H1 (cell line): ENCODE data around the gene ZNF469. TPM values are rescaled to one million over a fixed set of nuclear protein-coding genes. Genes with fewer than 3 reads are reported as not detected.

Experiments used
- CTCF ChIA-PET: fragments of 300-600 bp; sonication (Branson Sonifier 250); formaldehyde crosslinking; loops from one replicate; lab custom pipeline; 2021; ENCODE audit not compliant: partially characterized antibody; lab: Charles Lee
- POLR2A ChIA-PET: fragments of 300-600 bp; sonication (Branson Sonifier 250); formaldehyde crosslinking; loops from one replicate; lab custom pipeline; 2021; ENCODE audit warnings: inconsistent platforms; ENCODE audit not compliant: partially characterized antibody; lab: Charles Lee
- DNase-seq, 2 experiments: peaks; one replicate each; pipeline versions ENCODE4 v3.0.0 to v3.0.0-alpha.2; 2010 to 2022; ENCODE audit warnings: low spot score in 2 of 2, low read depth in 1 of 2, mixed read lengths in 1 of 2
- FAIRE-seq: peaks from 2 replicates; lab custom pipeline; 2011; peaks lifted over from hg19 to GRCh38; lab: Jason Lieb, UNC
- H2AFZ ChIP-seq: 2 replicates; pipeline ENCODE4 v1.8.1; 2012; ENCODE audit warnings: low read length, inconsistent platforms
- H2AK5ac ChIP-seq: 2 replicates; pipeline ENCODE4 v1.6.1; 2013; ENCODE audit warnings: low read depth, low read length
- H2BK120ac ChIP-seq: replicated peaks from 2 replicates; pipeline ENCODE3; 2013; ENCODE audit warnings: low read depth, low read length, inconsistent platforms
- H2BK12ac ChIP-seq: 2 replicates; pipeline ENCODE4 v1.6.1; 2013; ENCODE audit warnings: low read depth, low read length
- H2BK15ac ChIP-seq: 2 replicates; pipeline ENCODE4 v1.6.1; 2013; ENCODE audit warnings: low read length
- H2BK20ac ChIP-seq: 2 replicates; pipeline ENCODE4 v1.6.1; 2013; ENCODE audit warnings: low read length
- H2BK5ac ChIP-seq: 2 replicates; pipeline ENCODE4 v1.6.1; 2013; ENCODE audit warnings: low read depth, low read length
- H3K14ac ChIP-seq: 2 replicates; pipeline ENCODE4 v1.6.1; 2013; ENCODE audit warnings: inconsistent platforms; ENCODE audit not compliant: insufficient read length
- H3K18ac ChIP-seq: 2 replicates; pipeline ENCODE4 v1.6.1; 2013; ENCODE audit warnings: low read length; ENCODE audit errors: extremely low read depth
- H3K23ac ChIP-seq: 2 replicates; pipeline ENCODE4 v1.6.1; 2013; ENCODE audit warnings: inconsistent platforms; ENCODE audit not compliant: insufficient read length
- H3K23me2 ChIP-seq: 2 replicates; pipeline ENCODE4 v1.6.1; 2013; ENCODE audit warnings: low read depth, low read length
- H3K27ac ChIP-seq: 2 replicates; pipeline ENCODE4 v1.6.1; 2011; ENCODE audit warnings: low read depth, low read length, inconsistent platforms
- H3K27me3 ChIP-seq, 4 experiments: replicated peaks in 1 of 4; 1 replicate in 1 of 4; 2 replicates in 3 of 4; pipeline versions ENCODE4 v1.6.1 to v1.8.1; 2011 to 2013; ENCODE audit warnings: low read length in 3 of 4, mild to moderate bottlenecking in 3 of 4, inconsistent platforms in 2 of 4, mixed read lengths in 2 of 4, moderate library complexity in 1 of 4; ENCODE audit not compliant: control insufficient read depth in 3 of 4, insufficient read depth in 3 of 4; ENCODE audit errors: extremely low read depth in 1 of 4
- H3K36me3 ChIP-seq, 4 experiments: 2 replicates each; pipeline versions ENCODE4 v1.6.1 to v1.8.1; 2011 to 2013; ENCODE audit warnings: mild to moderate bottlenecking in 4 of 4, low read length in 3 of 4, moderate library complexity in 2 of 4, control low read depth in 1 of 4, inconsistent platforms in 1 of 4; ENCODE audit not compliant: insufficient read depth in 4 of 4, control insufficient read depth in 2 of 4
- H3K4ac ChIP-seq: replicated peaks from 2 replicates; pipeline ENCODE3; 2013; ENCODE audit warnings: low read length, low read depth, mixed read lengths, inconsistent platforms; ENCODE audit not compliant: insufficient read length
- H3K4me1 ChIP-seq, 4 experiments: replicated peaks in 1 of 4; 1 replicate in 1 of 4; 2 replicates in 3 of 4; pipeline versions ENCODE4 v1.6.1 to v1.8.1; 2011 to 2013; ENCODE audit warnings: low read length in 3 of 4, inconsistent platforms in 2 of 4, mixed read lengths in 1 of 4; ENCODE audit not compliant: insufficient read depth in 4 of 4, control insufficient read depth in 3 of 4
- H3K4me2 ChIP-seq, 2 experiments: 2 replicates each; pipeline versions ENCODE4 v1.6.1 to v1.8.1; 2011 to 2013; ENCODE audit warnings: low read depth in 2 of 2, low read length in 2 of 2, control low read depth in 1 of 2, inconsistent platforms in 1 of 2, mild to moderate bottlenecking in 1 of 2; ENCODE audit not compliant: insufficient read depth in 1 of 2
- H3K4me3 ChIP-seq, 4 experiments: fragments of 200-600, 300-600 bp in 1 of 4; sonication (generic), shearing (Covaris generic), sonication (Bioruptor Twin) in 1 of 4; 2 replicates each; pipeline versions ENCODE4 v1.5.1 to v1.8.1; 2011 to 2016; ENCODE audit warnings: low read length in 4 of 4, low read depth in 3 of 4, control low read depth in 2 of 4, inconsistent platforms in 2 of 4, mild to moderate bottlenecking in 2 of 4, mixed read lengths in 1 of 4, moderate library complexity in 1 of 4; ENCODE audit not compliant: insufficient read depth in 2 of 4; ENCODE audit errors: extremely low read depth in 1 of 4
- H3K56ac ChIP-seq: replicated peaks from 2 replicates; pipeline ENCODE3; 2013; ENCODE audit warnings: low read depth, mild to moderate bottlenecking, mixed read lengths, low read length, inconsistent platforms; ENCODE audit not compliant: insufficient read length
- H3K79me1 ChIP-seq: 2 replicates; pipeline ENCODE4 v1.6.1; 2013; ENCODE audit warnings: low read depth, low read length, control low read depth
- H3K79me2 ChIP-seq, 2 experiments: 2 replicates each; pipeline versions ENCODE4 v1.6.1 to v1.8.1; 2012 to 2013; ENCODE audit warnings: low read length in 2 of 2, mild to moderate bottlenecking in 2 of 2, inconsistent platforms in 1 of 2; ENCODE audit not compliant: insufficient read depth in 2 of 2, control insufficient read depth in 1 of 2
- H3K9ac ChIP-seq, 4 experiments: replicated peaks in 1 of 4; 1 replicate in 1 of 4; 2 replicates in 3 of 4; pipeline versions ENCODE4 v1.6.1 to v1.8.1; 2011 to 2013; ENCODE audit warnings: low read depth in 3 of 4, low read length in 3 of 4, control low read depth in 2 of 4, mild to moderate bottlenecking in 2 of 4, moderate library complexity in 2 of 4, inconsistent platforms in 1 of 4; ENCODE audit errors: extremely low read depth in 1 of 4
- H3K9me3 ChIP-seq, 2 experiments: 2 replicates each; pipeline versions ENCODE4 v1.6.1 to v1.8.1; 2012 to 2013; ENCODE audit warnings: mild to moderate bottlenecking in 2 of 2, moderate library complexity in 2 of 2, control low read depth in 1 of 2, inconsistent platforms in 1 of 2, low read depth in 1 of 2, low read length in 1 of 2, mixed read lengths in 1 of 2; ENCODE audit not compliant: insufficient read depth in 2 of 2
- H4K20me1 ChIP-seq, 2 experiments: replicated peaks in 1 of 2; 2 replicates each; pipeline versions ENCODE3 to v1.8.1; 2011 to 2013; ENCODE audit warnings: inconsistent platforms in 2 of 2, low read length in 2 of 2, mild to moderate bottlenecking in 1 of 2; ENCODE audit not compliant: insufficient read depth in 2 of 2, control insufficient read depth in 1 of 2
- H4K5ac ChIP-seq: 2 replicates; pipeline ENCODE4 v1.6.1; 2013; ENCODE audit warnings: low read length, low read depth, mixed read lengths, inconsistent platforms; ENCODE audit not compliant: insufficient read length
- H4K8ac ChIP-seq: 2 replicates; pipeline ENCODE4 v1.8.0; 2013; ENCODE audit warnings: mild to moderate bottlenecking, moderate library complexity, low read length, inconsistent platforms; ENCODE audit not compliant: insufficient read depth; ENCODE audit errors: extremely low read depth
- H4K91ac ChIP-seq: replicated peaks from 2 replicates; pipeline ENCODE3; 2013; ENCODE audit warnings: low read length, mixed read lengths, inconsistent platforms; ENCODE audit not compliant: insufficient read length
- ATF2 ChIP-seq: IDR thresholded peaks from 2 replicates; pipeline ENCODE4 v1.6.1; 2012; ENCODE audit warnings: low read length, inconsistent platforms
- ATF3 ChIP-seq: IDR thresholded peaks from 2 replicates; pipeline ENCODE4 v1.6.1; 2011; ENCODE audit warnings: low read depth, mild to moderate bottlenecking, low read length; ENCODE audit not compliant: insufficient read depth
- HDAC6 ChIP-seq: IDR thresholded peaks from one replicate; pipeline ENCODE4 v1.7.1; 2012; ENCODE audit warnings: low read depth, mild to moderate bottlenecking, inconsistent platforms, low read length, moderate library complexity
- JUN ChIP-seq: IDR thresholded peaks from 2 replicates; pipeline ENCODE4 v1.6.1; 2011; ENCODE audit warnings: low read depth, mild to moderate bottlenecking, improper control_type of control experiment, low read length
- KDM1A ChIP-seq: fragments of 200-600, 300-600 bp; sonication (generic); IDR thresholded peaks from 2 replicates; pipeline ENCODE4 v1.7.1; 2016; ENCODE audit warnings: mild to moderate bottlenecking, low read length, borderline replicate concordance
- POU5F1 ChIP-seq: IDR thresholded peaks from 2 replicates; pipeline ENCODE4 v1.6.1; 2011; ENCODE audit warnings: low read depth, mild to moderate bottlenecking, low read length, moderate library complexity
- SIX5 ChIP-seq: IDR thresholded peaks from 2 replicates; pipeline ENCODE4 v1.6.1; 2011; ENCODE audit warnings: mild to moderate bottlenecking, low read depth, low read length
- SP2 ChIP-seq: IDR thresholded peaks from 2 replicates; pipeline ENCODE4 v1.6.1; 2012; ENCODE audit warnings: mild to moderate bottlenecking, low read length, inconsistent platforms
- SRF ChIP-seq: IDR thresholded peaks from 2 replicates; pipeline ENCODE4 v1.6.1; 2011; ENCODE audit warnings: mild to moderate bottlenecking, low read depth, low read length, moderate library complexity
- SUZ12 ChIP-seq: fragments of 200-600 bp; sonication (generic); IDR thresholded peaks from 2 replicates; pipeline ENCODE4 v1.6.1; 2012; ENCODE audit warnings: mild to moderate bottlenecking, inconsistent platforms, low read length, moderate library complexity, mixed read lengths
- TAF1 ChIP-seq: IDR thresholded peaks from 2 replicates; pipeline ENCODE4 v1.6.1; 2011; ENCODE audit warnings: mild to moderate bottlenecking, low read depth, low read length
- WGBS, 2 experiments: shearing (Covaris generic) in 1 of 2; methylation state at CpG; one replicate each; pipeline versions ENCODE4 v1.1.6 to v1.1.7; 2013 to 2015; ENCODE audit warnings: low lambda C conversion rate in 2 of 2, mixed read lengths in 2 of 2, inconsistent platforms in 1 of 2, low coverage in 1 of 2, missing lambda C conversion rate in 1 of 2; ENCODE audit not compliant: insufficient replicate concordance in 2 of 2, insufficient coverage in 1 of 2, insufficient read length in 1 of 2; ENCODE audit errors: extremely low coverage in 1 of 2, missing lambda C conversion rate in 1 of 2; 5-methylcytosine and 5-hydroxymethylcytosine counted together
- polyA plus RNA-seq, 7 experiments: library from polyadenylated mRNA; depleted of rRNA in 3 of 7; stranded (reverse) in 5 of 7; unstranded in 2 of 7; fragments of >200 nt in 5 of 7; fragments of 200-250 nt in 2 of 7; gene quantifications; 1 replicate in 5 of 7; 2 replicates in 1 of 7; 4 replicates in 1 of 7; pipeline versions ENCODE4 v1.2.1 to v1.2.3, GENCODE V29; 2011 to 2013; ENCODE audit warnings: missing spikeins in 2 of 7, mixed read lengths in 2 of 7
- total RNA-seq: library from RNA; stranded (reverse); fragmentation: NEBNext Ultra II Directional; extraction: Animal tissue kit (Norgen Biotek cat#: 25700); gene quantifications from 2 replicates; pipeline ENCODE4 v1.2.1, GENCODE V29; 2021

Gene ZNF469
- total and polyA plus RNA-seq, 2 of the 8 experiments (the other 6 are each of a cell fraction or from before 2014, with no cell fraction given), result 0.30 to 1.8 TPM

GRCh38 chr16:88345031-88345720, 37.6 kb upstream of the ZNF469 start:
- ChIA-PET CTCF (no interaction called here), POLR2A (no interaction called here)
- Histone ChIP-seq H2BK5ac (no peak overlapping the region), H3K4me3 (no peak overlapping the region), H2AFZ (no peak overlapping the region), H3K27me3 (no peaks in the 10 kb centered on the region), H4K8ac (no peak overlapping the region), H2BK15ac (no peak overlapping the region), H3K4me2 (no peak overlapping the region), H4K20me1 (peaks cover 0 to 7% of the 10 kb centered on the region in 2 experiments), H4K5ac (no peak overlapping the region), H3K9ac (no peak overlapping the region), H2BK120ac (no peak overlapping the region), H3K18ac (no peak overlapping the region), H3K36me3 (no peaks in the 10 kb centered on the region; a peak in 1 of 8 replicates), H3K79me1 (0 out of 2 replicates have a peak, but pooled peaks cover 2% of the 10 kb centered on the region), H4K91ac (no peak overlapping the region), H3K56ac (no peak overlapping the region), H2BK20ac (no peak overlapping the region), H3K4me1 (no peaks in the 10 kb centered on the region), H3K23me2 (peaks cover 4% of the 10 kb centered on the region; the same call in 1 of the 2 replicates), H3K9me3 (no peaks in the 10 kb centered on the region; a peak in 2 of 4 replicates), H2BK12ac (no peak overlapping the region), H2AK5ac (no peak overlapping the region), H3K23ac (no peak overlapping the region), H3K4ac (no peak overlapping the region), H3K79me2 (no peaks in the 10 kb centered on the region), H3K27ac (no peak overlapping the region), H3K14ac (no peak overlapping the region)
- WGBS, 2 experiments, result 92% methylated on average over 18 of the region's 18 CpGs; no CpG with 5 or more reads in 1 of the 2 experiments
- FAIRE-seq, result no peak
- DNase-seq, result no peak
- TF ChIP-seq ATF3, result no peak
- TF ChIP-seq ATF2, result no peak
- TF ChIP-seq JUN, result no peak
- no peak for TF ChIP-seq SUZ12
- no peak for TF ChIP-seq KDM1A
- no peak for TF ChIP-seq HDAC6
- TF ChIP-seq SRF, result no peak
- no peak for TF ChIP-seq TAF1
- no peak for TF ChIP-seq SIX5
- TF ChIP-seq SP2, result no peak
- no peak for TF ChIP-seq POU5F1
